ENCODE data around the gene PLCB2.

PLCB2 gene

GRCh38 chr15:40282869-40283614 is 24.7 kb downstream of the PLCB2 start, which contains the start of gene ANKRD63:
Gene ANKRD63, minus strand, starts transcription at chr15:40283064. Its CDS starts 478 bp downstream, at chr15:40282586.
- no peak for DNase-seq

DNA sequence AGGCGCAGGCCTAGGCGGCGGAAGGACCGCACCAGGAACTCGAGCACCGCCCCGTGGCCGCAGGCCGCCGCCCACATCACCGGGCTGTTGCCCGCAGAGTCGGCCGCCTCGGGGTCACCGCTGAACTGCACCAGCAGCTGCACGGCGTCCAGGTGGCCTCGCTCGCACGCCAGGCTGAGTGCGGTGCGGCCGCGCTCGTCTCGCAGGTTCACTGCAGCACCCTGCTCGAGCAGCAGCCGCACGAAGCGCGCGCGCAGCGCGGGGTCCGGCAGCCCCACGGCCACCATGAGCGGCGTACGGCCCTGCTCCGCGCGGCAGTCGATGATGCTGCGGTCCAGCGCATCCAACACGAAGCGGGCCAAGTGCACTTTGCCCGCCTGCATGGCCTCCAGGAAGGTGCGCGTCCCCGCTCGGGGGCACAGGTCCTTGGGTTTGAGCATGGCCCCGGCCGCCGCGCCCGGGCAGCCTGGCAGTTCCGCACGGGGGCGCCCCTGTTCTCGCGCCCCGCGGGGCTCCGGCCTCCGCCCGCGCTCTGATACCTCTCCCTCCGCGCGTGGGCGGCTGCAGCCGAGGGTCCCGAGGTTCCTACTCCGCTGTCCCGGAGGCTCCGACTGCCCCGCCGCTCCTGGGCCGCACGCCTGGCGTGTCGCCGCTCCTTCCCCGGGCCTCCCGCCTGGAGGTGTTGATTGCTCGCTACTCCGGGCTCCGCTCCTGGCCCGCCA is 25.4 kb downstream of the PLCB2 start:
- peak; percentile 76 for DNase-seq

DNA sequence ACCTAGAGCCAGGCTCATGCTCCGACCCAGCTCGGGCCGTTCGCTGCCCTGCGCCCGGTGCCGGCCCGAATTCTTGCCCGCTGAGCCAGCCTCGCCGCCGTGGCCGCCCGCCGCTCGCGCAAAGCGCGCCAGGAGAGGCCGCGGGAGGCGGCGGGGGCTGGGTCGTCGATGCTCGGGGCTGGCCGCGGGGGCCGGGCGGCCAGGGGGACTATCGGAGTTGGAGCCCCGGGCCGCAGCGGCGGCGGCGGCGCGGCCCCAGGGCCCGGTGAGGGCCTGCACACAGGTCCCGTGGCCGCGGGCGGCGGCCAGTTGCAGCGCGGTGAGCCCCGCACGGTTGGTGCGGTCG is 26.0 kb downstream of the PLCB2 start:
- no peak for DNase-seq

DNA sequence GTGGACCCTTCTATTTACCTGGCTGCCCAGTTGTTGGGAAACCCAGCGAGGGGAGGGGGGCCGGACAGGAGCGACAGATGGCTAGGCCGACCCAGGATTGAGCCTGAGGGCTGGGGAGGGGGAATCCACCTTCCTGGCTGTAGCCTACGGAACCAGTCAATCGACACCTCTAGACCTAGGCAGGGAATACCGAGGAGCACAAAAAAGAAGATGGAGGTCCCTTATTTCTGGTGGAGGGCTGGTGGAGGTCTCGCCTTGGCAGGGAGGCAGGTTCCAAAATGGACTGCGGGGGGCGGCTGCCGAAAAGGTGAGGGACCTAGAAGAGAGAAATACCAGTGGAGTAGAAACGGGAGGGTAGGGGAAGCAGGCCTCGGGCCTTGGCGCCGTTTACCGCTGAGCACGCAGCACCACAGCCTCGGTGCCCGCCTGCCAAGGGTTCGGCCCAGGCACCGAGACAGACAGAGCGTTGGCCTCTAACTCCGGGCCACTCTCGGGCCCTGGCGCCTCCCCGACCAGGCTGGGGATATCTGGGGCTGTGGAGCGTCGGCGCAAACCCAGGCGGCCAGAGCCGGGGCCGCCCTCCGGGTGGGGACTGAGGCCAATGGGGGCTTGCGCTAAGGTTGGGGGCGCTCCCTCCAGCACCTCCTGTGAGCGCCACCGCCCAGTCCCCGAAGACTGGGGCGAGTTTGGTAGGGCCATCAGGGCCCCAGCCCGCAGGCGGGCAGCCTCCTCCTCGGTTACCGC is 26.5 kb downstream of the PLCB2 start:
- DNase-seq = no peak

DNA sequence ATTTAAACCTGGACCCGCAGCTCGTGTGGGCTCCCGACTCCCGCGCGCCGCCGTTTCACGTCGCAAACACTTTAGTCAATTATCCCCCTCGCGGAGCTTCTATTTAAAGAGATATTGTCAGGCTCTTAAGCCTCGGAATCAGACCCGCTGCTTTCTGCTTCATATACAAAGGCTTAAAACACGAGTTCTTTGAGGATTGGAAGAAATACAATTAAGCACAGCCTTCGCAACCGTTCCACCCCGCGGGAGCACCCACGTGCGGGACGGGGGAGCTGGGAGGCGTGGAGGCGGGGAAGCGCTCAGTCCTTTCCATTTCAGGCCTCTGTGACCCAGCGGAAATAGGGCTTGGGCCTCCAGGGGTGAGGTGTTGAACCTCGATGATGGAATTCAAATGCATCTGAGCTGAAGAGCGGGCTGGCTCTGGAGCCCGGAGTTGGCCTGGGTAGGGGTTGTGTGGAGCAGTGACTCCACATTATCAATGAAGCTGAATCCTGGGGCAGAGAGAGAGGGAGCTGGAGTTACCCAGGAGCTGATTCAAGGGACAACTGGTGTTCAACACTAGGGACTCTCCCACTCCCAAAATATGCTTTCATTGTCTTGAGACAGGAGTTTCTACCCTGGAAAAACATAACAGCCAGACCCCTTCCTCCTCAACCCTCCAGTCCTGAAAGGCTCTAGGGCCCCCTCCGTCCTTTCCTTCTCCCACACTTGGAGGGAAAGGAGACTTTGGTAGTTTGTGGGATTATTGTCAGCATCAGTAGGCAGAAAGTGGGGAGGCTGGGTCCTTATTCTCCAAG is 27.3 kb downstream of the PLCB2 start:
- DNase-seq = no peak

DNA sequence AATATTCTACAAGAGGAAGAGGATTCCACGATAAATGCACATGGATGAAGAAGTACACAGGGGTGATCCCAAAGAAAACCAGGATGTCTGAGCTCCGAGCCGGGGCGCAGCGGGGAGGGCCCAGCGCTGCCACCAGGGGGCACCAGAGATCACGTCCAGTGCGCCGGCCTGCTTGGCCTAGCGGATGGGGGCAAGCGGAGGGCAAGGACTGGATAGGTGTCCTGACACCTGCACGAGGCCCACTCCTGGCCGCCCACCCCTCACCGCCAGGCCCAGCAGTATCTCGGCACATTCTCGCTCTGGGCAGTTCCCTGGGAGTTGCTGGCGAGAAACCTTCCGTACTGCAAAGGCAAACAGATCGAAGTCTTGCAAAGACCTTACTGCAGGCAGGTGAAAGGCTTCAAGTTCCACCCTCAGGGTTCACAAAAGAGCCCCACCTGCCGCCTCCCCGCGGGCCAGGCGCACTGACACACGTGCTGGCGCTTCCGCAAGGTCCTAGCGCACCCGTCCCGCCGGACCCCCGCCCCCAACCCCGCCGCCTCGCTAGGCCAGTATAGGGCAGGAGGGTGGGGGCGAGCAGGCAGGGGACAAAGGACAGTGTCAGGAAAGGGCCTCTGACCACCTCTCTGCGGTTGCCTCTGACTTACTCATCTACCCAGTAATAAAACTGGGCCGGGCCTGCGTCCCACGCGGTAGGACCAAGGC is 28.1 kb downstream of the PLCB2 start:
- DNase-seq = peak; percentile 86

GRCh38 chr15:40278026-40278425 is 29.7 kb downstream of the PLCB2 start:
- DNase-seq = no peak

GRCh38 chr15:40277471-40277870 is 30.3 kb downstream of the PLCB2 start:
- DNase-seq = no peak

DNA sequence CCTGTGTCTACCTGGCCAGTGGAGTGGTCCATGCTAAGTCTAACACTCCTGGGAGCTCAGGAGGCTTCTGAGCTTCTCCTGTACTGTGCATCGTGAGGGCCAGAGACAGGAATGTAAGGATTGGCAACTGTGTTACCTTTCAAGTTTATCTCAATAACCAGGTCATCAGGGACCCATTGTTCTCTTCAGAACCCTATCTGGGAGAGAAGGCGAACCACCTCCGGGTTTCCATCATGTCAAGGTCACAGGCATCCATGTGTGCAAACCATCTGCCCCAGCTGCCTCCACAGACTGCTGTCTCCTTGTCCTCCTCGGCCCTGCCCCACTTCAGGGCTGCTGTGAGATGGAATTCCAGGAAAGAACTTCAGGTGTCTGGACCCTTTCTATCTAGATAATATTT is 30.8 kb downstream of the PLCB2 start:
- no peak for DNase-seq

DNA sequence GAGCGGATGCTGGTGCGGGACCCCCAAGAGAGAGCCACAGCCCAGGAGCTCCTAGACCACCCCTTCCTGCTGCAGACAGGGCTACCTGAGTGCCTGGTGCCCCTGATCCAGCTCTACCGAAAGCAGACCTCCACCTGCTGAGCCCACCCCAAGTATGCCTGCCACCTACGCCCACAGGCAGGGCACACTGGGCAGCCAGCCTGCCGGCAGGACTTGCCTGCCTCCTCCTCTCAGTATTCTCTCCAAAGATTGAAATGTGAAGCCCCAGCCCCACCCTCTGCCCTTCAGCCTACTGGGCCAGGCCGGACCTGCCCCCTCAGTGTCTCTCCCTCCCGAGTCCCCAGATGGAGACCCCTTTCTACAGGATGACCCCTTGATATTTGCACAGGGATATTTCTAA is 31.8 kb downstream of the PLCB2 start:
- DNase-seq = no peak

- no peak for DNase-seq
These were observed 32.2 kb downstream of the PLCB2 start for GRCh38 chr15:40275523-40275922.

DNA sequence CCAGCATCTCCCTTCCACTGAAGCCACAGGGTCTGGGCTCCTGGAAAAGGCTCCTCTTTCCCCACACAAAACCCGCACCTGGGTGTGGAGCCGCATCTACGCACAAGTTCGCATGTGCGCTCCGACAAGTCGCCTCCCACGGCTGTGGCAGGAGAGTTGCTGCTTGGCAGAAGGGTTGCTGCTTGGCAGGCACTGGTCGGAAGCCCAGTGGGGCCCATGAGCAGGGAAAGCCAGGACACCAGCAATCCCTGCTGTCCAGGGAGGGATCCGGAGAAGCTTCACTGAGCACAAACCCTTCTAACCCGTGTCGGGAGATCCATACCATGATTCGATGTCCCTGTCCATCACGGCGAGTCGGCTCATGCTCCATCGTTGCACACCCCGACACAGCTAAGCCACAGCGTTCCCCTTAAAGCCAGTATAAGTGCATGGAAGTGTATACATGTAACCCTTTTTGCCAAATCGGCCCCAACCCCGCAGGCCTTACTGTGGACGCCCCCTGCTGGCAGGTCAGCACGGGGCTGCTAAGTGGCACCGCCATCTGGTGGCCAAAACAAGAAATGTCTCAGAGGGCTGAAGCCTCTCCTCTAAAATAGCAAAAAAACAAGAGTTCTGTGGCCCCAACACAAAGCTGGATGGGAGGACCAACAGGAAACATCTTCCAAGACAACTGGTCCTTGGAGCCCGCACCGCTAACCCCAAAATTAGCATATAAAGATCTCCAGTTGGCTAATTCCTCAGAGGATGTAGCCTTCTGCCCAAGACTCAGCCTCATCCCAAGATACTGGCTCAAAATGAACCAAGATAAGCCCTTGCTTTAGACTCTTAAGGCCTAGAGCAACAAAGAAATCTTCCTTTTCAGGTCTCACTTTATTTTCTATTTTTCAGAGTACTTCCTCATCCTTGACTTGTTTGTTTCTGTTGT is 33.1 kb downstream of the PLCB2 start:
- peak; percentile 89 for DNase-seq

- no peak for DNase-seq
These were observed 34.3 kb downstream of the PLCB2 start for GRCh38 chr15:40273428-40273827.

- DNase-seq = no peak
These were observed 35.2 kb downstream of the PLCB2 start for GRCh38 chr15:40272485-40273056.

DNA sequence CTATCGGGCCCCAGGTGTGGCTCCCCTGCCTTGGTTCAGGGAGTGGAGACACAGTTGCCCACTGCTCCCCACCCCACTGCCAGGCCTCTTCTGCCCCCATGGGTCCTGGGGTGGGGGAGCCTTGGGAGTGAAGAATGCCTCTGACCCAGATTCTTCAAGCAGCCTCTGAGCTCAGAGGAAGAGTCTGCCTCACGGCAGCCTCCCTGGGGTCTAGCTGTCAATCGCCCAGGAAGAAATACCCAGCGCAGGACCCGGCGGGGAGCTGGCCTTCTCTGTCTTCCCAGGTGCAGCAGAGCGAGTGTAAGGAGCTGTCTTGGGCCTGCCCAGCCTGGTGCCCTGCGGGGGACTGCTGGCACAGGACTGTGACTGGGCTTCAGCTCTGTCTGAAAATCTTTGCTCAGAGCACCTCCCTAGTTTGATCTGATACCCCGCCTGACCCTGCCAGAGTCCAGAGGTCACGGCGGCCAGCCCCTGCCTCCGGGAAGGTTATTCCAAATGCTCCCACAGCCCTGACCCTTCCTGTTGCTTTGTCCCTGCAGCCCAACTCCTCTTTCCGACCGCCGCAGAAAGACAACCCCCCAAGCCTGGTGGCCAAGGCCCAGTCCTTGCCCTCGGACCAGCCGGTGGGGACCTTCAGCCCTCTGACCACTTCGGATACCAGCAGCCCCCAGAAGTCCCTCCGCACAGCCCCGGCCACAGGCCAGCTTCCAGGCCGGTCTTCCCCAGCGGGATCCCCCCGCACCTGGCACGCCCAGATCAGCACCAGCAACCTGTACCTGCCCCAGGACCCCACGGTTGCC is 35.9 kb downstream of the PLCB2 start:
- no peak for DNase-seq

DNA sequence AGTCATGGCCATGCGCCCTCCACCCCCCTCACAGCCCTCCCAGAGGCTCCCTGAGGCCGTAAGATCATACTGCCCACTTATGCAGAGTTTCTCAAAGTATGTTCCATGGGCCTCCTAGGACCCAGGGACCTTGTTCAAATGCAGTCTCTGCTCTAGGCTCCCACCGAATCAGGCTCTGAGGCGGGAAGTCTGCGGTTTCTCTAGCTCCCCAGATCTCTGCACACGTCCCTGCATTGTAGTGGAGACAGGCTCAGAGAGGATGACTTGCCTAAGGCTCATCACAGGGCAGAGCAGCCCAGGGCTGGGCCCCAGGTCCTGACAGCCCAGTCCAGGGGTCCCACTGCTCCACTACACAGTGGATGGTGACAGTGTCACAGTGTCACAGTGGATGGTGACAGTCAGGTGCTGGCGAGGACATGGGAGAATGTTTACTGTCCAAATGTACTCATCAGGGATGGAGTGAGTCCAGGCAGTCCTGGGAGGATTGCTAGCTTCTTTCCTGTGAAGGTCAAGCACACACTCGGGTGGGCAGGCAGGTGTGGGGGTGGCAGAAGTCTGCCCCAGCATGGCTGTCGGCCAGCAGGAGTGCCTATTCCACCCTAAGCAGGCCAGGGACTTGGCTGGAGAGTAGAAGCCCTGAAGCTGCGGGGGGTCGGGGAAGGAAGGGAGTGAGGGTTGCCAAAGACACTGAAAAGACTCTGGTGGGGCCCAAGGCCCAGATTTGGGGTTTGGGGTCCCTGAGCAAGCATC is 37.3 kb downstream of the PLCB2 start:
- DNase-seq = no peak

- no peak for DNase-seq
These were observed 38.1 kb downstream of the PLCB2 start for GRCh38 chr15:40269604-40270003.

- no peak for DNase-seq
These were observed 40.1 kb downstream of the PLCB2 start for GRCh38 chr15:40267670-40268069.

DNA sequence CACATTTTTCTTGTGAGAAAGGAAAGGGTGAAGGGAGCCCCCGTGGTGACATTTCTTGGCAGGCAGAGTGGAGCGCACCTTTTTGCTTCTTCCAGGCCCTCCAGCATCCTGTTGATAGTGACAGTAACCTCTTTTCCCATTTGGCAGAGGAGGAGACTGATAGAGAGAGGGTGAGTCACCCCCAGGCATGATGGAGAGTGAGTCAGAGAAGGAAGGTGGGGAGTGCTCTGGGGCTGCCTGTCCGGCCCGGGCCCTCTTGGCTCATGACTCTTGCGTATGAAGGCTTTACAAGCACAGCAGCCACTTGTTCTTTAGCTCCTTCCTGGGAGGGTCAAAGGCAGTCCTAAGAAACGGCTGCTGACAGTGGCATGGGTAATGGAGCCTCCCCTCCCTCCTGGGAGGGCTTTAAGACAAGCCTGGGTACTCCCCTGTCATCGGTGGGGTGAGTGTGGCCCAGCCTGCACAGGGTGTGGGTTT is 40.9 kb downstream of the PLCB2 start:
- peak; percentile 96 for DNase-seq
